Keratinocyte (primary cell): ENCODE data around the gene USP19. TPM values are rescaled to one million over a fixed set of nuclear protein-coding genes. Genes with fewer than 3 reads are reported as not detected.
A peak's percentile ranks its signal among the peaks of the same experiment; 100 is the strongest.

Experiments used
- DNase-seq: peaks from one replicate; pipeline ENCODE4 v3.0.0-alpha.2; 2011; ENCODE audit warnings: low read depth, missing footprints, low spot score
- FAIRE-seq: peaks from 2 replicates; lab custom pipeline; 2011; peaks lifted over from hg19 to GRCh38; lab: Jason Lieb, UNC
- H2AFZ ChIP-seq: 2 replicates; pipeline ENCODE4 v1.6.0; 2012; ENCODE audit warnings: low read length, control low read depth, inconsistent platforms; ENCODE audit not compliant: control insufficient read depth
- H3K27ac ChIP-seq: 2 replicates; pipeline ENCODE4 v1.5.1; 2011; ENCODE audit warnings: low read length; ENCODE audit not compliant: control insufficient read depth, insufficient read depth
- H3K27me3 ChIP-seq: 3 replicates; pipeline ENCODE4 v1.6.0; 2011; ENCODE audit warnings: low read length; ENCODE audit not compliant: control insufficient read depth, insufficient read depth; ENCODE audit errors: extremely low read depth
- H3K36me3 ChIP-seq, 2 experiments: 2 replicates in 1 of 2; 3 replicates in 1 of 2; pipeline ENCODE4 v1.5.1; 2011; ENCODE audit warnings: low read length in 2 of 2, mild to moderate bottlenecking in 1 of 2; ENCODE audit not compliant: control insufficient read depth in 2 of 2, insufficient read depth in 2 of 2; ENCODE audit errors: extremely low read depth in 1 of 2
- H3K4me1 ChIP-seq: 3 replicates; pipeline ENCODE4 v1.5.1; 2011; ENCODE audit warnings: low read length; ENCODE audit not compliant: control insufficient read depth, insufficient read depth; ENCODE audit errors: extremely low read depth
- H3K4me2 ChIP-seq: 3 replicates; pipeline ENCODE4 v1.6.0; 2011; ENCODE audit warnings: low read depth, low read length; ENCODE audit not compliant: control insufficient read depth, insufficient read depth; ENCODE audit errors: extremely low read depth
- H3K4me3 ChIP-seq, 3 experiments: fragments of 200-600 bp in 1 of 3; sonication (generic) in 1 of 3; 2 replicates in 2 of 3; 3 replicates in 1 of 3; pipeline ENCODE4 v1.5.1; 2011 to 2016; ENCODE audit warnings: low read length in 3 of 3, mild to moderate bottlenecking in 3 of 3, control low read depth in 2 of 3, inconsistent platforms in 1 of 3, low read depth in 1 of 3, mixed read lengths in 1 of 3, mixed run types in 1 of 3, moderate library complexity in 1 of 3; ENCODE audit not compliant: control insufficient read depth in 2 of 3, insufficient read depth in 2 of 3; ENCODE audit errors: extremely low read depth in 1 of 3
- H3K79me2 ChIP-seq: 2 replicates; pipeline ENCODE4 v1.6.0; 2012; ENCODE audit warnings: low read length; ENCODE audit not compliant: control insufficient read depth, insufficient read depth
- H3K9ac ChIP-seq: 3 replicates; pipeline ENCODE4 v1.6.0; 2011; ENCODE audit warnings: low read length; ENCODE audit not compliant: control insufficient read depth, insufficient read depth; ENCODE audit errors: extremely low read depth
- H3K9me1 ChIP-seq: 3 replicates; pipeline ENCODE4 v1.6.0; 2011; ENCODE audit warnings: low read length; ENCODE audit not compliant: control insufficient read depth, insufficient read depth; ENCODE audit errors: extremely low read depth
- H3K9me3 ChIP-seq: 2 replicates; pipeline ENCODE4 v1.5.1; 2012; ENCODE audit warnings: low read depth, low read length; ENCODE audit not compliant: control insufficient read depth
- H4K20me1 ChIP-seq: 3 replicates; pipeline ENCODE4 v1.6.0; 2011; ENCODE audit warnings: low read length; ENCODE audit not compliant: control insufficient read depth, insufficient read depth; ENCODE audit errors: extremely low read depth
- CTCF ChIP-seq, 3 experiments: IDR thresholded peaks in 1 of 3; conservative IDR thresholded peaks in 1 of 3; optimal IDR thresholded peaks in 1 of 3; 2 replicates in 2 of 3; 3 replicates in 1 of 3; pipeline versions ENCODE3 to v1.5.1; 2011; ENCODE audit warnings: low read length in 3 of 3, mild to moderate bottlenecking in 3 of 3, moderate library complexity in 2 of 3, control low read depth in 1 of 3, inconsistent platforms in 1 of 3; ENCODE audit not compliant: insufficient read depth in 2 of 3; ENCODE audit errors: extremely low read depth in 1 of 3
- EZH2 ChIP-seq: IDR thresholded peaks from one replicate; pipeline ENCODE4 v1.6.1; 2012; ENCODE audit warnings: inconsistent platforms, mild to moderate bottlenecking, low read length, moderate library complexity
- dilution Hi-C: fragments of 300-500 bp; cut with MboI; formaldehyde crosslinking; loops from one replicate; pipeline ENCODE4 v1.7.0; 2020; ENCODE audit warnings: low sequenced_read_pairs; ENCODE audit not compliant: extremely low pct_ligation_motif_present
- polyA plus RNA-seq, 5 experiments: library from polyadenylated mRNA; depleted of rRNA in 3 of 5; stranded (reverse) in 3 of 5; stranded (forward) in 1 of 5; unstranded in 1 of 5; fragments of >200 nt; gene quantifications; 1 replicate in 1 of 5; 2 replicates in 3 of 5; 3 replicates in 1 of 5; pipeline versions ENCODE4 v1.2.1 to v1.2.3, GENCODE V29; 2011 to 2012; ENCODE audit warnings: missing spikeins in 2 of 5, low read depth in 1 of 5, low replicate concordance in 1 of 5

The USP19 gene
- polyA plus RNA-seq, 1 donor (not counting 4 experiments of a cell fraction or from before 2014, with no cell fraction given) = 23.1 TPM

- Histone ChIP-seq H3K4me1 (peaks cover 13% of the 10 kb centered on the region), H2AFZ (no peak overlapping the region), H3K79me2 (peaks cover 15% of the 10 kb centered on the region), H4K20me1 (no peaks in the 10 kb centered on the region), H3K4me3 (peak overlapping the region; percentile 64 to 93 (median 82)), H3K9me3 (no peaks in the 10 kb centered on the region), H3K9ac (peak overlapping the region; percentile 91), H3K27me3 (no peaks in the 10 kb centered on the region), H3K9me1 (peaks cover 2% of the 10 kb centered on the region), H3K36me3 (peaks cover 57 to 64% of the 10 kb centered on the region in 2 experiments), H3K4me2 (peak overlapping the region; percentile 100), H3K27ac (peak overlapping the region; percentile 71)
- peak; percentile 20 for FAIRE-seq
- DNase-seq = no peak
- TF ChIP-seq CTCF (optimal IDR thresholded peaks at IDR 0.05 in 1 of 3, IDR thresholded peaks at IDR 0.05 in 1 of 3, conservative IDR thresholded peaks at IDR 0.05 in 1 of 3; ENCODE audit: extremely low read depth in 1 of 3, insufficient read depth in 2 of 3, low read length in 3 of 3) (no peak), EZH2 (no peak)
- dilution Hi-C loops = no loop called here
Observed at GRCh38 chr3:49119439-49119838, 1.2 kb downstream of the USP19 start.

- Histone ChIP-seq H3K79me2 (peaks cover 15% of the 10 kb centered on the region), H3K36me3 (peaks cover 57 to 61% of the 10 kb centered on the region in 2 experiments), H3K9ac (no peak overlapping the region), H3K4me1 (peaks cover 13% of the 10 kb centered on the region), H2AFZ (no peak overlapping the region), H3K9me1 (peaks cover 2% of the 10 kb centered on the region), H3K27ac (no peak overlapping the region), H3K27me3 (no peaks in the 10 kb centered on the region), H3K4me3 (peak overlapping the region in 2 of 3 experiments; percentile 64 to 93), H3K9me3 (no peaks in the 10 kb centered on the region), H4K20me1 (no peaks in the 10 kb centered on the region), H3K4me2 (peak overlapping the region; percentile 100)
- FAIRE-seq (no peak), DNase-seq (no peak)
- dilution Hi-C loops = no loop called here
- TF ChIP-seq CTCF (optimal IDR thresholded peaks at IDR 0.05 in 1 of 3, IDR thresholded peaks at IDR 0.05 in 1 of 3, conservative IDR thresholded peaks at IDR 0.05 in 1 of 3; ENCODE audit: extremely low read depth in 1 of 3, insufficient read depth in 2 of 3, low read length in 3 of 3) = no peak
- no peak for TF ChIP-seq EZH2
Observed at GRCh38 chr3:49119036-49119435, 1.6 kb downstream of the USP19 start.
